Measurements from ENCODE around the gene RABGAP1L.
"Not testable (repeated sequence)": the region's sequence is repeated elsewhere in the genome, so short reads cannot be mapped to it uniquely, and the experiment has no call there.

RABGAP1L gene

DNA sequence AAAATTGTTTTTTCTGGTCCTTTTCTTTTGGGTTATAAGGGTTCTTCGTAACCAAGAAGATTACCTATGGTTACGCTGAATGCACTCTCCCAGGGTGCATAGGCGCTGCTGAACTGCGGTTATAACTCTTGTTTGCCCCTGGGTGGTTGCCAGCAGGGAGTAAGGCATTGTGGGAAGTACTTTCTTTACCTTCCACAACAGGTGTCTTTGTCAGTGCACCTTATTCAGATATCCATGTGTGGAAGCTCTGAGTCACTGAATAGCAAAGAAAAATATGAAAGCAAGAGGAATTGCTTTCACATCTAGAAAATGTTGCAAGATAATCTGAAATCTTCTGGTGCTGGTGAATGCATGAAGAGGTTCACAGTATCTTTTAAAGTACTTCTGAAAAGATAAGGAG, 716.0 kb downstream of the RABGAP1L start:
- no peak for DNase-seq (ENCODE audit: low spot score)

DNA sequence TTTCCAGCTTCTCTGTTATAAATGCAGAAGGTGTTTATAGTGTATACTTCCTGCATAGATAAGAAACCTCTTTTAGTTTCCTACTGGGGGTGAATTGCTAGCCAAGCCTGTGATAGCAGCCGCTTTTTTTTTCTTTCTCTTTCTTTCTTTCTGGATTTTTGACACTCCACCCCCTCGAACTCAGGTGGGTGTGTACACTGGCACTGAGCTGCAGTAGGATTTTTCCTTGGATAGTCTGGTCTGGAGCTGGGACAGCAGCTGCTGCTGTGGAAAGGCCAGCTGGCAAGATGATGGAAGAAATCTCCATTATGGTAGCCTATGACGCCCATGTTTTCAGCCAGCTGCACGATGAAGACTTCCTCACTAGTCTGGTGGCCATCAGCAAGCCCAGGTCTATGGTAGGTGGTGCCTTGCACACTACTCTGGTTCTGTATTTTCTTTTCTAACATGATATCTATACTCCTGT, 717.9 kb downstream of the RABGAP1L start:
- DNase-seq (ENCODE audit: low spot score), result peak; percentile 18

DNA sequence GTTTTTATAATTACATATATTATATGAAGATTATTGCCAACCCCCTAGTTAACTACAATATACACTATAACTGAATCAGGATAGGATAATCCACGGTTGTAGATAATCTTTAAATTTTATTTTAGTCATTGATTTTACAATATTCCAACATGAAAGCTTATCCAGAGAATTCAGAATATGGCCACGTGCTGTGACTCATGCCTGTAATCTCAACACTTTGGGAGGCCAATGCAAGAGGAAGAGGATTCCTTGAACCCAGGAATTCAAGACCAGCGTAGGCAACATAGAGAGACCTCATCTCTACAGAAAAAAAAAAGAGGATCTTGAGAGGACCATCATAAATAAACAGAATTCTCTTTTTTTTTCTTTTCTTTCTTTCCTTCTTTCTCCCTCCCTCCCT, 720.9 kb downstream of the RABGAP1L start:
- DNase-seq (ENCODE audit: low spot score), result no peak

DNA sequence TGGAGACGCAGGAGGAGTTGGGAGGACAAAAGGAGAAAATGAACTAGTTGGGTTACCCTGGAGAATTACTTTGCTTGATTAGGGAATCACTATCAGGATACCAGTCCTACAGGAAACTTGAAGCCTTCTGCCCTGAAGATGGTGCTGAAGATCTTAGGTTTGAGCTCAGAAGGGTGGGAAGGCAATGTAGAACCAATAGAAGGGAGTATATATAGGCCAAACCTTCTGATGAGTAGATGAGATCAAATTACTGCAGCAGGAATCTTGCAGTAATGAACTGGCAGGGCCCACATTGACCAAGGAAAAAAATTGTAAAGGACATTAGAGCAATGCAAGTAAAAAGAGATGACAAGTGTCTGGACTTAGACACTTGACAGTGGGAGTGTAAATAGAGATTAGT, 724.1 kb downstream of the RABGAP1L start:
- peak; percentile 12 for DNase-seq (ENCODE audit: low spot score)

DNA sequence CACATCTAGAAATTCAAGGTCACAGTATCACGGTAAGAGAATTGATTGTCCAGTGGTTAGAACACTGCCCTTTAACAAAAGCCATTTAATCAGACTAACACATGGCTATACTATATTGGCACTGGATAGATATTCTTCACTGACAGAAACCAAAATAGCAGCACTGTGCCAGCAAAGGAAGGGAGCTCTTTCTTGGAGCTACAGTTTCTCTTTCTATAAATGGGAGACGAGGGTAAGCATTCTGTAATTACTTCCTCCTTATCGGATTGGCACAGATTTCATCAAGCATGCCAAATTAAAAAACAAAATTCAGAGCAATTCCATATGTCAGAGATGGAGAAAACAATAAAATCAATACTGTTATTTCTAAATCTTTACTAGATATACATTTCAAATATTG, 724.7 kb downstream of the RABGAP1L start:
- DNase-seq (ENCODE audit: low spot score), result no peak

DNA sequence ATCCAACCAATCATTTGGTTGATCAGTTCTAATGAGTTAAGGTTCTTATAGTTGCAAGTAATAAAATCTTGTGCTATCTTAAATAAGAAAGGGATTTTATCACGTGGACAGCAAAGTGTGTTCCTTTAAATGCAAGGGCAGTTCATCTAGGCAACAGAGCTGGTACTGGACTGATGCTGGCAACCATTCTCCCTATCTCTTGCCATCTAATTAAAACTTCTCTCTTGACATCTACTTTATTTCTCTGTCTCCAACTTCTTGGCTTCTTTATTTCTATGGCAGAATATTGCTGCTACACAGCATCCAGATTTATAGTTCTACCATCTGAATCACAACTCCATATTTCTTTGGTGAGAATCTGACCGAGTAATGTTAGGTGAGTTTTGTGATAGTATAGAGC, 725.2 kb downstream of the RABGAP1L start:
- DNase-seq (ENCODE audit: low spot score), result no peak

DNA sequence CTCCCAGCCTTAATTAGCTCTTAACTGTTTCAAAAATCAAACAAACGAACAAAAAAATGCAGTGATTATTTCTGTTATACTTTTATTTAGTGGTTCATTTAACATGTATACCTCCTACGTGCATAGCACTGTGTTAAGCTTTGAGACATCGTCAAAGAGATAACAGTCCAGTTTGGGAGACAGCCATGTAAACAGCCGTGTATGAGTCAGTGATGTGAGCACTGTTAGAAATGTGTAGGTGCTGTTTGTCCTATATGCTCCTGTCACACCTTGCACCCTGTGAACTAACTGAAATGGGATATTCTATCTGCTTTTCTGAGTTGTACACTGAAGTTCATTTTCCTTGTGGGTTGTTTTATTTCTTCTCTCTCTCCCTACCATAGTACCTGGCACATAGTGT, 730.7 kb downstream of the RABGAP1L start:
- no peak for DNase-seq (ENCODE audit: low spot score)

DNA sequence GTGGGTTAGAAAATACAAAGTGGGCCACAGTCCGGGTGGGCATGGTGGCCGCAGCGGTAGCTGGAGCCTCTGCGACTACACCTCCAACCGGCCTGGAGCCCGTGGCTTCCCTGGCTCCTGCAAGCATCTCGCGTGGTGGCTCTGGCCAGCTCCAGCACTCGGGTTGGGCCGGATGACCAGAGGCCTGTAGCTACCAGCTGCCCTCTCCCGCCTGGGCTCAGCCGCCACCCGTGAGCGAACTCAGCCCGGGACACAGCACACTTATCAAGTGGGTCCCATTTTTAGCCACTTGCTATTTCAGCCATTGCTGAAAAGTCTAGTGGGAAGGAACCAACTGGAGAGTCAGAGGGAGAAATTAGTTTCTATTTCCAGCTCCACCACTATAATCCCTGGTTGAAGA, 732.7 kb downstream of the RABGAP1L start:
- no peak for DNase-seq (ENCODE audit: low spot score)

- DNase-seq (ENCODE audit: low spot score), result no peak
Observed at GRCh38 chr1:174894117-174894762, 734.9 kb downstream of the RABGAP1L start.

DNA sequence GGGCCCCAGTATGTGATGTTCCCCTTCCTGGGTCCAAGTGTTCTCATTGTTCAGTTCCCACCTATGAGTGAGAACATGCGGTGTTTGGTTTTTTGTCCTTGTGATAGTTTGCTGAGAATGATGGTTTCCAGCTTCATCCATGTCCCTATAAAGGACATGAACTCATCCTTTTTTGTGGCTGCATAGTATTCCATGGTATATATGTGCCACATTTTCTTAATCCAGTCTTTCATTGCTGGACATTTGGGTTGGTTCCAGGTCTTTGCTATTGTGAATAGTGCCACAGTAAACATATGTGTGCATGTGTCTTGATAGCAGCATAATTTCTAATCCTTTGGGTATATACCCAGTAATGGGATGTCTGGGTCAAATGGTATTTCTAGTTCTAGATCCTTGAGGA, 736.3 kb downstream of the RABGAP1L start:
- DNase-seq (ENCODE audit: low spot score), result not testable (repeated sequence)

DNA sequence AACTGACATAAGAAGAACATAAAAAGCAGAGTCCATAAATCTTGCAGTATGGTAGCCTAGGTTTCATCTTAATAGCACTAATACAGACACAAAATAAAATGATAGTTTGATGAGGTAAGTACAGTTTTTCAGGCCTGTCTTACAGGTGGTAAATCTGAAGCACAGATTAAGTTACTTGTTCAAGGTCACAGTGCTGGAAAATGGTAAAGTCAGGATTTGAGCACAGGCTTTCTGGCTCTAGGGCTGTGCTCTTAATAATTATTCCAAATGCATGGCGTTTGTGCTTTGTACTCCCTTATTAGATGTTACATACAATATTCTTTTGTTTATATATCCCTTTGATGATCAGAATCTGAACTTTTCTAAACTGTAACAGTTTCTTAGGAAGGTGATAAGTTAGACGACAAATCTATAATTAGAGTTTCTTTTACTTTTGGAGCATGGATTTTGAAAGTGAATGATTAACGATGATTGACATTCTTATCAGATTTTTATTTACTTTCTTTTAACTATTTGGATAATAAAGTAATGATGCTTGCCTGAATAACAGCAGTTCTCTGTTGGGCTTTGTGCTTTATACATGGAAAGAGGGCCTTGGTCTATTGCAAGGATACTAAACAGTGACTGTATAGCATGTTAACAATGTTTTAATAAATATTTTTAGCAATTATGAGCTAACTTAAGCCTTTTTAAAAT, 738.9 kb downstream of the RABGAP1L start:
- no peak for DNase-seq (ENCODE audit: low spot score)

- DNase-seq (ENCODE audit: low spot score), result no peak
Observed at GRCh38 chr1:174900317-174900716, 741.0 kb downstream of the RABGAP1L start.

DNA sequence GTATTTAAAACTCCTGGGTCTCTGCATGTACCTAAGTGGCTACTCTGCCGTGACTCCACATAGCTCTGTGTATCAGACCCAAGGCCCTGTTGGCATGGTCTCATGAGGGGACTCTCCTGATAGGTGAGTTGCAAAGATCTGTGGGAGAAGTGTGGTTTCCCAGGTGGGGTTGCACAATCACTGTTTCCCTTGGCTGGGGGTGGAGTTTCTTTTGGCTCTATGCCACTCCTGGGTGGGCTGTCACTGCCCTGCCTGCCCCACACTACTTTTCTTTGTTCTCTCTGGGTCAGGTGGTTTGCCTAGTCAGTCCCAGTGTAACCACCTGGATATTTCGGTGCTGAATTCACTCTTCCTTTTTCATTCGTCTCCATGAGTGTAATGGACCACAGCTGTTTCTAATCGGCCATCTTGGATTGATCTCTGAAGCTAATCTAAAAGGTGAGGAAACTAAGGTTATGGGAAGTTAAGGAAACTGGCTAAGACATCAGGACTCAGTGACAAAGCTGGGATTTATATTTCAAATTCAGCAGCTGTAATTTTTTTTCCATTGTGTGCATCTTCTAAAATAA, 743.3 kb downstream of the RABGAP1L start:
- no peak for DNase-seq (ENCODE audit: low spot score)

DNA sequence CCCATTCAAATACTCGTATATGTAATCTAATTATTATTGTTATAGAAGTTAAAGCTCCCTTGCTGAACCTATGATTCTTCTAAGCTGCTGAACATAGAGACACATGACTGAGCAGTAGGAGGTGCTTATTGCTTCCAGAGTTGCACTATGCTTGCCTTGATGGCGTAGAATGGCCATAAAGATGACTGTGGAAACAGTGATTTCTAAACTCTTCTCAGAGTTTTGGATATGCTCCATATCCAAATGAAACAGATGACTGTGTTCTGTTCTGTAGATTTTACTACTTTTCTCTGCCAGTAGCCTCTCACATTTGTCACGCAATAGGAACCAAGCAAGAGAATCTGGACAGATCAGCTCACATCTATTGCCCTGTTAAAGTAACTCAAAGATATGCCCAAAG, 752.3 kb downstream of the RABGAP1L start:
- DNase-seq (ENCODE audit: low spot score), result no peak

DNA sequence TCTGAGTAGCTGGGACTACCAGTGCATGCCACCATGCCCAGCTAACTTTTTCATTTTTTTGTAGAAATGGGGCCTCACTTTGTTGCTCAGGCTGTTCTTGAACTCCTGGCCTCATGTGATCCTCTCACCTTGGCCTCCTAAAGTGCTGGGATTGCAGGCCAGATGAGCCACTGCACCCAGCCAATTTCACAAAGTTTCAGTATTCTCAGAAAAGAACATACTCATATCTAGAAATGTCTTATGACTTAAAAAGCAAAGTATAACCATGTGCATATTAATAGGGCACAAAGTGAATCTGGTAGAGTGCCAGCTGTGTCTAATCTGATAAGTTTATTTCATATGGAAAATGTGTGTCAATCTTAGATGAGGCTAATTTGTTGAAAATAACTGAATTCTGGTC, 752.9 kb downstream of the RABGAP1L start:
- no peak for DNase-seq (ENCODE audit: low spot score)

GRCh38 chr1:174913225-174913903, 754.0 kb downstream of the RABGAP1L start:
- no peak for DNase-seq (ENCODE audit: low spot score)

DNA sequence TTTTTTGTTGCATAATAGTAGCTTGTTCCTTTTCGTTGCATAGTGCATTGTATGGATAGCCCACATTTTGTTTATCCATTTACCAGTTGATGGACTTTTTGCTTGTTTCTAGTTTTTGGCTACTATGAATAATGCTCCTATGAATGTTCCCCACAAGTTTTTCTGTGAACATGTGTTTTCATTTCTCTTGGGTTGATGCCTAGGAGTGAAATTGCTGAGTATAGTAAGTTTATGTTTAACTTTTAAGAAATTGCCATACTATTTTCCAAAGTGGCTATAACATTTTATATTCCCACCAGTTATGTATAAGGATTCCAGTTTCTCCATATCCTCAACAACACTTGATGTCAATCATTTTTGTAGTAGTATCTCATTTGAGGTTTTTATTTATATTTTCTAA, 755.7 kb downstream of the RABGAP1L start:
- no peak for DNase-seq (ENCODE audit: low spot score)

DNA sequence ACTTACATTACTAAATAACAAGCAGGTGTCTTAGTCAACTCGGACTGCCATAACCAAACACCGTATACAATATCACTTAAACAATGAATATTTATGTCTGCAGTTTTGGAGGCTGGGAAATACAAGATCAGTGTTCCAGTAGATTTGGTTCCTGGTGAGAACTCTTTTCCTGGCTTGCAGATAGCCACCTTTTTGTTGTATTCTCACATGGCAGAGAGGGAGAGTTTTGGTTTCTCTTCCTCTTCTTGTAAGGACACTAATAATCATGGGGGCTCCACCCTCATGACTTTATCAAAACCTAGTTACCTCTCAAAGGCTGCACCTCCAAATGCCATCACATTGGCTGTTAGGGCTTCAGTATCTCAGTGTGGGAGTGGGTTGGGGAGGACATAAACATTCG, 757.5 kb downstream of the RABGAP1L start:
- DNase-seq (ENCODE audit: low spot score), result no peak

DNA sequence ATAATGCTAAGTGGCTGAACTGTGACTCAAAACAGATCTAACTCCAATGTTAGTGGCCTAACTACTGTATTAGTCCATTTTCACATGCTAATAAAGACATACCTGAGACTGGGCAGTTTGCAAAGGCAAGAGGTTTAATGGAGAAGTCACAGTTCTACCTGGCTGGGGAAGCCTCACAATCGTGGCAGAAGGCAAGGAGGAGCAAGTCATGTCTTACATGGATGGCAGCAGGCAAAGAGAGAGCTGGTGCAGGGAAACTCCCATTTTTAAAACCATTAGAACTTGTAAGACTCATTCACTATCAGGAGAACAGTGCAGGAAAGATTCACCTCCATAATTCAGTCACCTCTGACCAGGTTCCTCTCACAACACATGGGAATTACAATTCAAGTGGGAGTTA, 760.8 kb downstream of the RABGAP1L start:
- no peak for DNase-seq (ENCODE audit: low spot score)

DNA sequence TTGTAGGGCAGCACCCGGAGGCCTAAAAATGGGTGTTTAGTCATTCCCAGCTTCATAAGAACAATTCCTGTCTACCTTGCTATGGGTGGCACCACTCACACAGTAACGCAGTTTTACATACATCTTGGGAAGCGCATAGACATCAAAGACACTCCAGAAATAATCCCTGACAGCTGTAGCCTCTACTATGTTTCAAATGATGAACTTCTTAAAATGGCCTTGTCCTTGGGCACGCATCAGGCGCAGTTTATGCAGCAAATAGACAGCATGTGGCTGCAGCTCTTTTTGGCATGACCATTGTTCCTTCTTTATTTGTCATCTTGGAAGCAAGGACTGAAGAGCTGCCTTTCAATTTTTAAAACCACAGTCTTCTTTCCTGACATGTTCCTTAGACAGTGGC, 762.8 kb downstream of the RABGAP1L start:
- DNase-seq (ENCODE audit: low spot score), result no peak

DNA sequence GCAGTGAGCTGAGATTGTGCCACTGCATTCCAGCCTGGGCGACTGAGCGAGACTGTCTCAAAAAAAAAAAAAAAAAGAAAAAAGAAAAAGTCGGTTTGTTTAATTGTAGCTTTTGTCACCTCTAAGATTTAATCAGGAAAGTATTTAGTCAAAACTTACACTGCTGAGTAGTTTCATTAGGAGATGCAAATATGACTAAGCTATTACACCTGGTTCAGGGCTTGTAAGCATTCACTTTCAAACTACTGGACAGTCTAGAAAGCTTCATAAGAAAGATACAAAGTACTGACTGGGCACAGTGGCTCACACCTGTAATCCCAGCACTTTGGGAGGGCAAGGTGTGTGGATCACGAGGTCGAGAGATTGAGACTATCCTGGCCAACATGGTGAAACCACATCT, 764.5 kb downstream of the RABGAP1L start:
- DNase-seq (ENCODE audit: low spot score), result no peak

GRCh38 chr1:174928541-174928940, 769.2 kb downstream of the RABGAP1L start:
- no peak for DNase-seq (ENCODE audit: low spot score)

- no peak for DNase-seq (ENCODE audit: low spot score)
Observed at GRCh38 chr1:174931214-174931613, 771.9 kb downstream of the RABGAP1L start.

All from Ammon's horn (tissue), 1 donor.